Large intestine (tissue), 3 donors: ENCODE results near the gene AGBL5. TPM values are rescaled to one million over a fixed set of nuclear protein-coding genes. Genes with fewer than 3 reads are reported as not detected.

Experiments used
- DNase-seq, 2 donors: peaks; one replicate each; pipeline versions ENCODE4 v3.0.0 to v3.0.0-alpha.2; 2013
- H3K27ac ChIP-seq: one replicate; pipeline ENCODE4 v1.5.1; 2013; ENCODE audit warnings: low read length
- H3K27me3 ChIP-seq: 2 replicates; pipeline ENCODE4 v1.6.1; 2013; ENCODE audit warnings: low read length; ENCODE audit not compliant: control insufficient read depth, insufficient read depth
- H3K36me3 ChIP-seq: 2 replicates; pipeline ENCODE4 v1.6.1; 2013; ENCODE audit warnings: low read length; ENCODE audit not compliant: control insufficient read depth, insufficient read depth
- H3K4me1 ChIP-seq: one replicate; pipeline ENCODE4 v1.6.1; 2013; ENCODE audit warnings: low read length; ENCODE audit not compliant: control insufficient read depth, insufficient read depth
- H3K4me3 ChIP-seq: one replicate; pipeline ENCODE4 v1.5.1; 2013; ENCODE audit warnings: low read length
- H3K9me3 ChIP-seq: one replicate; pipeline ENCODE4 v1.6.1; 2013; ENCODE audit warnings: mild to moderate bottlenecking, low read depth, low read length, moderate library complexity; ENCODE audit not compliant: control insufficient read depth
- WGBS: methylation state at CpG from one replicate; pipeline ENCODE4 v1.1.5; 2013; ENCODE audit warnings: low lambda C conversion rate; ENCODE audit not compliant: insufficient coverage; 5-methylcytosine and 5-hydroxymethylcytosine counted together
- polyA plus RNA-seq: library from polyadenylated mRNA; unstranded; fragments of 120-200 nt; gene quantifications from one replicate; pipeline ENCODE4 v1.2.1, GENCODE V29; 2013

AGBL5 gene
- polyA plus RNA-seq, 1 donor = 28.3 TPM

- H3K4me3 ChIP-seq = no peak overlapping the region
- no CpG with 5 or more reads among the region's 6 CpGs for WGBS
- H3K27ac ChIP-seq = no peak overlapping the region
Measured at GRCh38 chr2:27084297-27085061, 33.0 kb downstream of the AGBL5 start.

GRCh38 chr2:27085062-27085672 is 33.7 kb downstream of the AGBL5 start:
- no peaks in the 10 kb centered on the region for H3K9me3 ChIP-seq
- H3K27me3 ChIP-seq = no peaks in the 10 kb centered on the region
- WGBS = no CpG with 5 or more reads among the region's 10 CpGs
- H3K27ac ChIP-seq = peak overlapping the region; percentile 81
- DNase-seq = no peak
- H3K4me1 ChIP-seq = peaks cover 24% of the 10 kb centered on the region
- H3K36me3 ChIP-seq = peaks cover 9% of the 10 kb centered on the region
- peak overlapping the region; percentile 58 for H3K4me3 ChIP-seq

More at GRCh38 chr2:27084297-27085061, 33.0 kb downstream of the AGBL5 start:
- Histone ChIP-seq H3K27me3 (no peaks in the 10 kb centered on the region), H3K9me3 (no peaks in the 10 kb centered on the region), H3K36me3 (peaks cover 9% of the 10 kb centered on the region), H3K4me1 (peaks cover 22% of the 10 kb centered on the region)
- DNase-seq = no peak

GRCh38 chr2:27085673-27086089 is 34.2 kb downstream of the AGBL5 start:
- H3K4me3 ChIP-seq = peak overlapping the region; percentile 58
- no peaks in the 10 kb centered on the region for H3K27me3 ChIP-seq
- no CpG with 5 or more reads among the region's 38 CpGs for WGBS
- peak overlapping the region; percentile 81 for H3K27ac ChIP-seq
- H3K36me3 ChIP-seq = peaks cover 9% of the 10 kb centered on the region
- peaks cover 26% of the 10 kb centered on the region for H3K4me1 ChIP-seq
- DNase-seq = peak; percentile 61 to 85
- H3K9me3 ChIP-seq = no peaks in the 10 kb centered on the region

- H3K9me3 ChIP-seq = no peaks in the 10 kb centered on the region
- H3K4me1 ChIP-seq = peaks cover 32% of the 10 kb centered on the region
- DNase-seq = peak; percentile 96 to 97
- H3K27me3 ChIP-seq = no peaks in the 10 kb centered on the region
- peak overlapping the region; percentile 81 for H3K27ac ChIP-seq
- H3K4me3 ChIP-seq = peak overlapping the region; percentile 58
- WGBS = no CpG with 5 or more reads among the region's 81 CpGs
- peaks cover 9% of the 10 kb centered on the region for H3K36me3 ChIP-seq
Measured at GRCh38 chr2:27086090-27086723, 34.7 kb downstream of the AGBL5 start.

GRCh38 chr2:27086724-27087593 is 35.5 kb downstream of the AGBL5 start, which contains the start of gene KHK:
TSS of gene KHK (plus strand) at chr2:27086772. CDS start at chr2:27087260, 488 bp downstream.
- peaks cover 33% of the 10 kb centered on the region for H3K4me1 ChIP-seq
- peak; percentile 66 to 85 for DNase-seq
- no CpG with 5 or more reads among the region's 54 CpGs for WGBS

GRCh38 chr2:27087823-27088410 is 36.4 kb downstream of the AGBL5 start:
- DNase-seq = no peak
- Histone ChIP-seq H3K27me3 (no peaks in the 10 kb centered on the region), H3K36me3 (peaks cover 11% of the 10 kb centered on the region), H3K9me3 (no peaks in the 10 kb centered on the region), H3K27ac (peak overlapping the region; percentile 64), H3K4me1 (peaks cover 42% of the 10 kb centered on the region), H3K4me3 (peak overlapping the region; percentile 59)
- WGBS = 40% methylated on average over 1 of the region's 5 CpGs

More at GRCh38 chr2:27086724-27087593, 35.5 kb downstream of the AGBL5 start, which contains the start of gene KHK:
- H3K27me3 ChIP-seq = no peaks in the 10 kb centered on the region
- peaks cover 14% of the 10 kb centered on the region for H3K36me3 ChIP-seq
- peak within 1 kb of the TSS; percentile 81 for H3K27ac ChIP-seq
- no peaks in the 10 kb centered on the region for H3K9me3 ChIP-seq
- peak within 1 kb of the TSS; percentile 59 for H3K4me3 ChIP-seq

GRCh38 chr2:27088634-27089033 is 37.2 kb downstream of the AGBL5 start:
- Histone ChIP-seq H3K36me3 (peaks cover 11% of the 10 kb centered on the region), H3K9me3 (no peaks in the 10 kb centered on the region), H3K4me1 (peaks cover 49% of the 10 kb centered on the region), H3K27me3 (no peaks in the 10 kb centered on the region), H3K27ac (peak overlapping the region; percentile 64), H3K4me3 (peak overlapping the region; percentile 59)
- peak; percentile 45 to 76 for DNase-seq
- no CpG with 5 or more reads among the region's 6 CpGs for WGBS

GRCh38 chr2:27089111-27089954 is 37.9 kb downstream of the AGBL5 start:
- H3K4me1 ChIP-seq = peaks cover 56% of the 10 kb centered on the region

More at GRCh38 chr2:27089111-27089954, 37.9 kb downstream of the AGBL5 start:
- Histone ChIP-seq H3K27me3 (no peaks in the 10 kb centered on the region), H3K4me3 (peak overlapping the region; percentile 59), H3K27ac (peak overlapping the region; percentile 64), H3K9me3 (no peaks in the 10 kb centered on the region), H3K36me3 (peaks cover 15% of the 10 kb centered on the region)
- no peak for DNase-seq
- no CpG with 5 or more reads among the region's 14 CpGs for WGBS
